IMR-90 (cell line): ENCODE data around the gene RAB3IL1. TPM values are rescaled to one million over a fixed set of nuclear protein-coding genes. Genes with fewer than 3 reads are reported as not detected.

Source experiments
- ATAC-seq: fragments of 200-7000 bp; cut with Tn5 transposase; 2 replicates; pipeline ENCODE4 v1.9.1; 2020; ENCODE audit warnings: low read depth, mild to moderate bottlenecking, moderate library complexity
- BruUV-seq: library from RNA; stranded (reverse); fragments of 400-500 nt; replicated peaks from 2 replicates; lab custom pipeline; 2021; lab: Mats Ljungman, UMichigan
- CTCF ChIA-PET: fragments of 300-600 bp; formaldehyde crosslinking; extraction: SDS; loops from one replicate; lab custom pipeline; 2021; ENCODE audit warnings: antibody characterized with exemption; lab: Yijun Ruan, JAX
- POLR2A ChIA-PET: fragments of 300-600 bp; sonication (Branson Sonifier 250); formaldehyde crosslinking; loops from one replicate; lab custom pipeline; 2022; ENCODE audit warnings: antibody characterized with exemption; ENCODE audit not compliant: unreplicated experiment; lab: Charles Lee
- DNase-seq: peaks from one replicate; pipeline ENCODE4 v3.0.0; 2013
- H2AFZ ChIP-seq: replicated peaks from 2 replicates; pipeline ENCODE3; 2013; ENCODE audit warnings: low read length, mild to moderate bottlenecking; ENCODE audit not compliant: poor library complexity
- H2AK5ac ChIP-seq: 2 replicates; pipeline ENCODE4 v1.6.1; 2013; ENCODE audit warnings: low read depth, low read length, inconsistent platforms
- H2AK9ac ChIP-seq: replicated peaks from 2 replicates; pipeline ENCODE3; 2013; ENCODE audit warnings: mild to moderate bottlenecking, low read depth, low read length, moderate library complexity; ENCODE audit not compliant: poor library complexity
- H2BK120ac ChIP-seq: 2 replicates; pipeline ENCODE4 v1.6.1; 2013; ENCODE audit warnings: low read depth, low read length, inconsistent platforms
- H2BK15ac ChIP-seq: 3 replicates; pipeline ENCODE4 v1.6.1; 2013; ENCODE audit warnings: low read depth, low read length, inconsistent platforms
- H2BK20ac ChIP-seq: 2 replicates; pipeline ENCODE4 v1.6.1; 2013; ENCODE audit warnings: low read depth, mild to moderate bottlenecking, inconsistent platforms, low read length, moderate library complexity
- H2BK5ac ChIP-seq: 2 replicates; pipeline ENCODE4 v1.6.1; 2013; ENCODE audit warnings: mild to moderate bottlenecking, low read depth, low read length, inconsistent platforms; ENCODE audit not compliant: poor library complexity, severe bottlenecking
- H3K14ac ChIP-seq: replicated peaks from 2 replicates; pipeline ENCODE4 v1.6.1; 2013; ENCODE audit warnings: low read depth, low read length, inconsistent platforms
- H3K18ac ChIP-seq: 2 replicates; pipeline ENCODE4 v1.6.1; 2013; ENCODE audit warnings: low read depth, low read length, control low read depth
- H3K23ac ChIP-seq: 2 replicates; pipeline ENCODE4 v1.6.1; 2013; ENCODE audit warnings: low read depth, low read length, inconsistent platforms
- H3K27ac ChIP-seq: 2 replicates; pipeline ENCODE4 v1.5.1; 2013; ENCODE audit warnings: mild to moderate bottlenecking, control low read depth, low read length; ENCODE audit not compliant: insufficient read depth
- H3K27me3 ChIP-seq: 2 replicates; pipeline ENCODE4 v1.6.1; 2013; ENCODE audit warnings: low read length; ENCODE audit not compliant: control insufficient read depth, insufficient read depth
- H3K36me3 ChIP-seq: 2 replicates; pipeline ENCODE4 v1.6.1; 2013; ENCODE audit warnings: low read length, mixed read lengths; ENCODE audit not compliant: control insufficient read depth, insufficient read depth
- H3K4ac ChIP-seq: 2 replicates; pipeline ENCODE4 v1.6.1; 2013; ENCODE audit warnings: low read depth, low read length, inconsistent platforms
- H3K4me1 ChIP-seq: 2 replicates; pipeline ENCODE4 v1.6.1; 2013; ENCODE audit warnings: low read length, mixed read lengths; ENCODE audit not compliant: control insufficient read depth, insufficient read depth
- H3K4me2 ChIP-seq: 2 replicates; pipeline ENCODE4 v1.6.1; 2013; ENCODE audit warnings: low read depth, mild to moderate bottlenecking, control low read depth, low read length, moderate library complexity
- H3K4me3 ChIP-seq: 2 replicates; pipeline ENCODE4 v1.5.1; 2013; ENCODE audit warnings: low read depth, mild to moderate bottlenecking, control low read depth, low read length, moderate library complexity; ENCODE audit not compliant: insufficient read depth
- H3K56ac ChIP-seq: 2 replicates; pipeline ENCODE4 v1.6.1; 2013; ENCODE audit warnings: low read length, inconsistent platforms; ENCODE audit not compliant: insufficient read depth; ENCODE audit errors: extremely low read depth
- H3K79me1 ChIP-seq, 2 experiments: 2 replicates each; pipeline ENCODE4 v1.6.1; 2013; ENCODE audit warnings: low read length in 2 of 2, inconsistent platforms in 1 of 2, low read depth in 1 of 2
- H3K9ac ChIP-seq: 2 replicates; pipeline ENCODE4 v1.6.1; 2013; ENCODE audit warnings: low read depth, low read length, control low read depth
- H3K9me1 ChIP-seq: 2 replicates; pipeline ENCODE4 v1.6.1; 2013; ENCODE audit warnings: low read length, inconsistent platforms; ENCODE audit not compliant: insufficient read depth
- H3K9me3 ChIP-seq: 2 replicates; pipeline ENCODE4 v1.6.1; 2013; ENCODE audit warnings: low read length; ENCODE audit not compliant: control insufficient read depth, insufficient read depth
- H4K20me1 ChIP-seq: 2 replicates; pipeline ENCODE4 v1.6.1; 2013; ENCODE audit warnings: low read length, inconsistent platforms; ENCODE audit not compliant: insufficient read depth
- H4K5ac ChIP-seq: 2 replicates; pipeline ENCODE4 v1.6.1; 2013; ENCODE audit warnings: mild to moderate bottlenecking, low read depth, low read length, control low read depth
- H4K8ac ChIP-seq, 2 experiments: 2 replicates each; pipeline ENCODE4 v1.6.1; 2013; ENCODE audit warnings: low read depth in 2 of 2, low read length in 2 of 2, control low read depth in 1 of 2, inconsistent platforms in 1 of 2
- H4K91ac ChIP-seq: 2 replicates; pipeline ENCODE4 v1.6.1; 2013; ENCODE audit warnings: low read depth, low read length, inconsistent platforms; ENCODE audit not compliant: insufficient read depth
- BHLHE40 ChIP-seq: fragments of 150-350 bp; IDR thresholded peaks from 2 replicates; pipeline ENCODE4 v1.6.1; 2016; ENCODE audit warnings: mild to moderate bottlenecking, low read depth, low read length
- CEBPB ChIP-seq: IDR thresholded peaks from 2 replicates; pipeline ENCODE4 v1.6.1; 2012; ENCODE audit warnings: low read depth, low read length, improper control_type of control experiment
- CHD1 ChIP-seq: IDR thresholded peaks from 2 replicates; pipeline ENCODE4 v1.6.1; 2012; ENCODE audit warnings: low read depth, low read length, improper control_type of control experiment
- CTCF ChIP-seq: conservative IDR thresholded peaks from 2 replicates; pipeline ENCODE4 v1.5.1; 2012; ENCODE audit warnings: mild to moderate bottlenecking, low read depth, low read length, improper control_type of control experiment
- FOS ChIP-seq: fragments of 150-350 bp; IDR thresholded peaks from 2 replicates; pipeline ENCODE4 v1.6.1; 2016; ENCODE audit warnings: low read depth, low read length
- MAZ ChIP-seq: IDR thresholded peaks from 2 replicates; pipeline ENCODE4 v1.6.1; 2012; ENCODE audit warnings: low read depth, mild to moderate bottlenecking, low read length, improper control_type of control experiment, moderate library complexity, borderline replicate concordance
- MXI1 ChIP-seq: IDR thresholded peaks from 2 replicates; pipeline ENCODE4 v1.6.1; 2012; ENCODE audit warnings: low read depth, mild to moderate bottlenecking, low read length, moderate library complexity, borderline replicate concordance
- NFE2L2 ChIP-seq: fragments of 150-350 bp; IDR thresholded peaks from 2 replicates; pipeline ENCODE4 v1.6.1; 2016; ENCODE audit warnings: low read depth, mild to moderate bottlenecking, low read length
- POLR2A ChIP-seq: IDR thresholded peaks from 2 replicates; pipeline ENCODE4 v1.6.1; 2012; ENCODE audit warnings: mild to moderate bottlenecking, low read depth, low read length
- RAD21 ChIP-seq: IDR thresholded peaks from 2 replicates; pipeline ENCODE4 v1.6.1; 2012; ENCODE audit warnings: low read length, improper control_type of control experiment
- RCOR1 ChIP-seq: IDR thresholded peaks from 2 replicates; pipeline ENCODE4 v1.6.1; 2012; ENCODE audit warnings: mild to moderate bottlenecking, low read length, improper control_type of control experiment; ENCODE audit not compliant: insufficient replicate concordance
- RFX5 ChIP-seq: IDR thresholded peaks from 2 replicates; pipeline ENCODE4 v1.8.0; 2012; ENCODE audit warnings: low read depth, mild to moderate bottlenecking, low read length, moderate library complexity
- SMC3 ChIP-seq: fragments of 150-350 bp; IDR thresholded peaks from 2 replicates; pipeline ENCODE4 v1.6.1; 2016; ENCODE audit warnings: low read depth, mild to moderate bottlenecking, antibody characterized with exemption, low read length, moderate library complexity
- WGBS, 2 experiments: methylation state at CpG; one replicate each; pipeline versions ENCODE4 v1.1.5 to v1.1.7; 2013; ENCODE audit warnings: missing lambda C conversion rate in 2 of 2; ENCODE audit not compliant: insufficient read length in 1 of 2; ENCODE audit errors: extremely low coverage in 2 of 2; 5-methylcytosine and 5-hydroxymethylcytosine counted together
- dilution Hi-C: fragments of 300-500 bp; cut with HindIII; formaldehyde crosslinking; loops from one replicate; pipeline ENCODE4 v1.14.3; 2018; ENCODE audit warnings: low sequenced_read_pairs; ENCODE audit not compliant: unreplicated experiment
- in situ Hi-C: fragments of 300-500 bp; cut with MboI; formaldehyde crosslinking; loops from 3 replicates; pipeline ENCODE4 v1.14.3; 2019; ENCODE audit warnings: low sequenced_read_pairs, inconsistent platforms, mixed read lengths
- intact Hi-C: fragments of 100-400 bp; cut with micrococcal nuclease; formaldehyde crosslinking; loops from 2 replicates; pipeline ENCODE4 v1.10.0; 2022
- polyA plus RNA-seq, 3 experiments: library from polyadenylated mRNA; depleted of rRNA; stranded (reverse); fragments of >200 nt; gene quantifications; 2 replicates each; pipeline ENCODE4 v1.2.3, GENCODE V29; 2012; ENCODE audit warnings: low replicate concordance in 1 of 3
- total RNA-seq: library from RNA; depleted of rRNA; stranded (reverse); fragments of >200 nt; gene quantifications from 2 replicates; pipeline ENCODE4 v1.2.3, GENCODE V29; 2012
- TF ChIP-seq, protein P1 (sequence below): fragments of 150-350 bp; IDR thresholded peaks from 2 replicates; pipeline ENCODE4 v1.6.1; 2016; ENCODE audit warnings: low read depth, mild to moderate bottlenecking, low read length, moderate library complexity, borderline replicate concordance

RAB3IL1 gene
- total and polyA plus RNA-seq, 2 of the 4 experiments (the other 2 are of a cell fraction) = 0.72 to 1.9 TPM

- TF ChIP-seq MXI1 (no peak), MAZ (no peak)
Measured at GRCh38 chr11:61883947-61884346, 33.4 kb downstream of the RAB3IL1 start (continued).

DNA sequence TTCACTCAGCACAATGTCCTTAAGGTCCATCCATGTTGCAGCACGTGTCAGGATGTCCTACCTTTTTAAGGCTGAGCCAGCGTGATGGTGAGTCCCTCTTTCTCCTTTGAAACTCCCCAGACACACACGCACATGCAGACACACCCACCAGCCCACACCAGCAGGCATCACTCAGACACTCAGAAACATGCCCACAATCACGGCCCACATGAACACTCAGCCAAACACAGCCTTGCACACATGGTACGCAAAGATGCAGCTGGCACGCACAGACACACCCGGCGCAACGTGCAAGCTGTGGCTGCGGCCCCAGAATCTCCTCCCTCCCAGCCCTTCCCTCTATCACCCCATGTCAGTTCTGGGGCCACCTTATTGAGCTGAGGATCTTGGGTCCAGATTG is 34.0 kb downstream of the RAB3IL1 start:
- no TSS peak for BruUV-seq
- Histone ChIP-seq H3K4me2 (no peak overlapping the region), H3K4ac (no peak overlapping the region; the same call in 1 of the 2 replicates), H2BK15ac (no peak overlapping the region), H3K4me1 (peaks cover 12% of the 10 kb centered on the region), H2BK20ac (peak overlapping the region; percentile 47; the same call in 1 of the 2 replicates), H4K5ac (no peak overlapping the region), H4K8ac (no peak overlapping the region), H3K27ac (no peak overlapping the region), H2BK5ac (no peak overlapping the region), H3K9me1 (peaks cover 24% of the 10 kb centered on the region), H3K23ac (0 out of 2 replicates have a peak overlapping the region, but pooled peaks have one; percentile 20), H2AK9ac (peak overlapping the region; percentile 76), H4K20me1 (peaks cover 23% of the 10 kb centered on the region; the same call in 1 of the 2 replicates), H3K56ac (no peak overlapping the region), H3K18ac (no peak overlapping the region), H3K9me3 (peaks cover 3% of the 10 kb centered on the region; the same call in 1 of the 2 replicates), H3K14ac (no peak overlapping the region), H2BK120ac (no peak overlapping the region), H3K36me3 (peaks cover 12% of the 10 kb centered on the region), H3K9ac (no peak overlapping the region), H2AK5ac (peak overlapping the region; percentile 1; the same call in 1 of the 2 replicates), H3K27me3 (no peaks in the 10 kb centered on the region), H4K91ac (no peak overlapping the region; the same call in 1 of the 2 replicates), H3K79me1 (peaks cover 24 to 74% of the 10 kb centered on the region in 2 experiments), H3K4me3 (no peak overlapping the region), H2AFZ (no peak overlapping the region)
- ChIA-PET POLR2A (no interaction called here), CTCF (no interaction called here)
- no peak for ATAC-seq
- intact Hi-C loops = no loop called here
- in situ Hi-C loops = no loop called here
- 82% methylated on average over 4 of the region's 10 CpGs; no CpG with 5 or more reads in 1 of the 2 experiments for WGBS, 2 experiments
- DNase-seq = no peak
- dilution Hi-C loops = no loop called here
- TF ChIP-seq POLR2A (no peak), RCOR1 (no peak), SMC3 (no peak), RAD21 (no peak), MXI1 (no peak), MAZ (no peak), BHLHE40 (no peak), RFX5 (no peak), NFE2L2 (no peak), FOS (no peak), CHD1 (no peak), CEBPB (no peak), CTCF (no peak)
- TF ChIP-seq, protein P1, sequence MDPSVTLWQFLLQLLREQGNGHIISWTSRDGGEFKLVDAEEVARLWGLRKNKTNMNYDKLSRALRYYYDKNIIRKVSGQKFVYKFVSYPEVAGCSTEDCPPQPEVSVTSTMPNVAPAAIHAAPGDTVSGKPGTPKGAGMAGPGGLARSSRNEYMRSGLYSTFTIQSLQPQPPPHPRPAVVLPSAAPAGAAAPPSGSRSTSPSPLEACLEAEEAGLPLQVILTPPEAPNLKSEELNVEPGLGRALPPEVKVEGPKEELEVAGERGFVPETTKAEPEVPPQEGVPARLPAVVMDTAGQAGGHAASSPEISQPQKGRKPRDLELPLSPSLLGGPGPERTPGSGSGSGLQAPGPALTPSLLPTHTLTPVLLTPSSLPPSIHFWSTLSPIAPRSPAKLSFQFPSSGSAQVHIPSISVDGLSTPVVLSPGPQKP = no peak
